ENCODE measurements around the gene PLCH1. TPM values are rescaled to one million over a fixed set of nuclear protein-coding genes. Genes with fewer than 3 reads are reported as not detected.

PLCH1 gene
- total RNA-seq, 1 experiment from 2014 or later = 3.8 TPM

- Histone ChIP-seq H3K9me3 (ENCODE audit: control insufficient read depth in 1 of 2, insufficient read depth in 1 of 2, low read depth in 1 of 2, low read length in 2 of 2) (no peaks in the 10 kb centered on the region), H2AFZ (ENCODE audit: low read depth, low read length, poor library complexity, severe bottlenecking) (no peak overlapping the region), H3K9ac (ENCODE audit: low read length) (no peak overlapping the region), H3K79me2 (ENCODE audit: insufficient read depth, low read length) (no peaks in the 10 kb centered on the region), H4K20me1 (ENCODE audit: insufficient read depth) (no peaks in the 10 kb centered on the region), H3K4me2 (ENCODE audit: low read length) (no peak overlapping the region), H3K27ac (ENCODE audit: low read depth, low read length) (no peak overlapping the region), H3K36me3 (ENCODE audit: control insufficient read depth in 1 of 2, insufficient read depth in 2 of 2, low read length in 2 of 2) (no peaks in the 10 kb centered on the region), H3K4me1 (ENCODE audit: control insufficient read depth in 1 of 2, insufficient read depth in 2 of 2, low read length in 2 of 2) (no peaks in the 10 kb centered on the region), H3K4me3 (replicated peaks in 1 of 2; ENCODE audit: low read depth in 1 of 2, low read length in 2 of 2) (no peak overlapping the region), H3K27me3 (ENCODE audit: insufficient read depth, low read length) (no peaks in the 10 kb centered on the region), H3K9me2 (ENCODE audit: insufficient read depth) (no peaks in the 10 kb centered on the region)
- DNase-seq (ENCODE audit: low read depth, low spot score) (no peak), ATAC-seq (no peak)
- RAD21 ChIA-PET (ENCODE audit: low non-redundant PET in 1 of 2, low total read pairs in 2 of 2, uncharacterized antibody in 2 of 2, unreplicated experiment in 2 of 2) = no interaction called here
- POLR2A ChIA-PET = no interaction called here
- CTCF ChIA-PET = no interaction called here
- TF ChIP-seq CEBPB (IDR thresholded peaks at IDR 0.05; ENCODE audit: low read depth) = no peak
- intact Hi-C loops (cut with micrococcal nuclease) = no loop called here
- BruUV-seq (replicated peaks) = no TSS peak
Observed at GRCh38 chr3:155512867-155513261, 232.0 kb downstream of the PLCH1 start.

DNA sequence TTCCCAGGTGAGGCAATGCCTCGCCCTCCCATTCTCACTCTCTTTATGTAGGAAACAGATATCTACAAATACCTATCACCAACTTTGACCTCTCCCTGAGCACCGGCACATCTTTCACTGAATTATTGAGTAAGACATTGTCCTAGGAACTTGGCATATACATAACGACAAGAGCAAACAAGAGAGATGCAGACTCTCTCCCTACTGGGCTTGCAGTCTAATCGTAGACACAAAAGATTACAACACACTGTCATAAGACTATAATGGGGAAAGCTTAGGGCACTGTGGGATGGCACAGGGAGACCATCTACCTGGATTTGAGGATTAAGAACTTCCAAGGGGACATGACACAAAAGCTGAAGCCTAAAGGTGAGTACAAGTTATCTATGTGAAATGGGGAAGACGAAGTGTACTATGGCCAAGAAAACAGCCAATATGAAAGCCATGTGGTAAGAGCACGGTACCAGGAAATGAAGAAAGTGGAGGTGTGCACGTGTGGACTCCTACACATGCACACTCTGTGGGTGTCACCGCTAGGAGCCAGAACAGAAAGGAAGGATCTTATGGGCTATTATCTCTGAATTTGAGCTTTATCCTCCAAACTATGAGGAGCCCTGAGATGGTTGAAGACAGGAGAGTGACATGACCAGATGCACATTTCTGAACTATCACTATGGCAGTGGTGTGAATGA lies 232.6 kb downstream of the PLCH1 start:
- Histone ChIP-seq H4K20me1 (ENCODE audit: insufficient read depth) (no peaks in the 10 kb centered on the region), H3K9me3 (ENCODE audit: control insufficient read depth in 1 of 2, insufficient read depth in 1 of 2, low read depth in 1 of 2, low read length in 2 of 2) (no peaks in the 10 kb centered on the region), H3K4me2 (ENCODE audit: low read length) (no peak overlapping the region), H3K4me1 (ENCODE audit: control insufficient read depth in 1 of 2, insufficient read depth in 2 of 2, low read length in 2 of 2) (no peaks in the 10 kb centered on the region), H3K4me3 (replicated peaks in 1 of 2; ENCODE audit: low read depth in 1 of 2, low read length in 2 of 2) (no peak overlapping the region), H3K27ac (ENCODE audit: low read depth, low read length) (no peak overlapping the region), H3K79me2 (ENCODE audit: insufficient read depth, low read length) (no peaks in the 10 kb centered on the region), H3K36me3 (ENCODE audit: control insufficient read depth in 1 of 2, insufficient read depth in 2 of 2, low read length in 2 of 2) (no peaks in the 10 kb centered on the region), H3K27me3 (ENCODE audit: insufficient read depth, low read length) (no peaks in the 10 kb centered on the region), H3K9me2 (ENCODE audit: insufficient read depth) (no peaks in the 10 kb centered on the region), H2AFZ (ENCODE audit: low read depth, low read length, poor library complexity, severe bottlenecking) (no peak overlapping the region), H3K9ac (ENCODE audit: low read length) (no peak overlapping the region)
- DNase-seq (ENCODE audit: low read depth, low spot score) = no peak
- no TSS peak for BruUV-seq (replicated peaks)
- RAD21 ChIA-PET (ENCODE audit: low non-redundant PET in 1 of 2, low total read pairs in 2 of 2, uncharacterized antibody in 2 of 2, unreplicated experiment in 2 of 2) = no interaction called here
- POLR2A ChIA-PET = no interaction called here
- ATAC-seq = no peak
- intact Hi-C loops (cut with micrococcal nuclease) = no loop called here
- CTCF ChIA-PET = no interaction called here
- no peak for TF ChIP-seq RAD21 (IDR thresholded peaks at IDR 0.05; ENCODE audit: low read depth)
- no peak for TF ChIP-seq ZNF274 (IDR thresholded peaks at IDR 0.05; ENCODE audit: low read depth, low read length)
- no peak for TF ChIP-seq EZH2phosphoT487 (IDR thresholded peaks at IDR 0.05; ENCODE audit: borderline replicate concordance)
- TF ChIP-seq POLR2A (IDR thresholded peaks at IDR 0.05; ENCODE audit: borderline replicate concordance, extremely low read depth, insufficient read depth, insufficient read length) = no peak
- TF ChIP-seq CTCF (IDR thresholded peaks at IDR 0.05 in 2 of 3, conservative IDR thresholded peaks at IDR 0.05 in 1 of 3; ENCODE audit: borderline replicate concordance in 1 of 3, insufficient read depth in 1 of 3, low read depth in 2 of 3, low read length in 2 of 3) = no peak
- no peak for TF ChIP-seq JUND (IDR thresholded peaks at IDR 0.05)
- TF ChIP-seq MAX (IDR thresholded peaks at IDR 0.05) = no peak
- TF ChIP-seq FOSL1 (IDR thresholded peaks at IDR 0.05; ENCODE audit: low read depth) = no peak
- TF ChIP-seq CEBPB (IDR thresholded peaks at IDR 0.05; ENCODE audit: low read depth) = no peak
- no peak for TF ChIP-seq ZFX (IDR thresholded peaks at IDR 0.05)
- TF ChIP-seq, protein P1, sequence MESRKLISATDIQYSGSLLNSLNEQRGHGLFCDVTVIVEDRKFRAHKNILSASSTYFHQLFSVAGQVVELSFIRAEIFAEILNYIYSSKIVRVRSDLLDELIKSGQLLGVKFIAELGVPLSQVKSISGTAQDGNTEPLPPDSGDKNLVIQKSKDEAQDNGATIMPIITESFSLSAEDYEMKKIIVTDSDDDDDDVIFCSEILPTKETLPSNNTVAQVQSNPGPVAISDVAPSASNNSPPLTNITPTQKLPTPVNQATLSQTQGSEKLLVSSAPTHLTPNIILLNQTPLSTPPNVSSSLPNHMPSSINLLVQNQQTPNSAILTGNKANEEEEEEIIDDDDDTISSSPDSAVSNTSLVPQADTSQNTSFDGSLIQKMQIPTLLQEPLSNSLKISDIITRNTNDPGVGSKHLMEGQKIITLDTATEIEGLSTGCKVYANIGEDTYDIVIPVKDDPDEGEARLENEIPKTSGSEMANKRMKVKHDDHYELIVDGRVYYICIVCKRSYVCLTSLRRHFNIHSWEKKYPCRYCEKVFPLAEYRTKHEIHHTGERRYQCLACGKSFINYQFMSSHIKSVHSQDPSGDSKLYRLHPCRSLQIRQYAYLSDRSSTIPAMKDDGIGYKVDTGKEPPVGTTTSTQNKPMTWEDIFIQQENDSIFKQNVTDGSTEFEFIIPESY (IDR thresholded peaks at IDR 0.05; ENCODE audit: extremely low read depth, insufficient replicate concordance, low read length) = no peak
- TF ChIP-seq ELF1 (IDR thresholded peaks at IDR 0.05; ENCODE audit: borderline replicate concordance, low read depth) = no peak
- no peak for TF ChIP-seq SIN3A (IDR thresholded peaks at IDR 0.05; ENCODE audit: low read depth)
